ENCODE results near the gene NUFIP1.
A peak's percentile ranks its signal among the peaks of the same experiment; 100 is the strongest.
"Not testable (repeated sequence)": the region's sequence is repeated elsewhere in the genome, so short reads cannot be mapped to it uniquely, and the experiment has no call there.

NUFIP1 gene

GRCh38 chr13:44952671-44953070, 36.6 kb downstream of the NUFIP1 start:
- DNase-seq (ENCODE audit: low read depth): no peak
- H3K4me3 ChIP-seq (ENCODE audit: low read depth, low read length): no peak overlapping the region
- no peak for TF ChIP-seq CTCF (IDR thresholded peaks at IDR 0.05; ENCODE audit: insufficient read depth, low read depth, low read length, missing control alignments)

- DNase-seq (ENCODE audit: low read depth): no peak
- no peak overlapping the region for H3K4me3 ChIP-seq (ENCODE audit: low read depth, low read length)
- TF ChIP-seq CTCF (IDR thresholded peaks at IDR 0.05; ENCODE audit: insufficient read depth, low read depth, low read length, missing control alignments): no peak
These were observed 38.1 kb downstream of the NUFIP1 start for GRCh38 chr13:44951184-44951583.

- DNase-seq (ENCODE audit: low read depth); H3K4me3 ChIP-seq (ENCODE audit: low read depth, low read length): not testable (repeated sequence)
These were observed 45.9 kb downstream of the NUFIP1 start for GRCh38 chr13:44943411-44943810.

- TF ChIP-seq CTCF (IDR thresholded peaks at IDR 0.05; ENCODE audit: insufficient read depth, low read depth, low read length, missing control alignments): no peak
- no peak overlapping the region for H3K4me3 ChIP-seq (ENCODE audit: low read depth, low read length)
- DNase-seq (ENCODE audit: low read depth): no peak
These were observed 50.4 kb downstream of the NUFIP1 start for GRCh38 chr13:44938854-44939253.

- DNase-seq (ENCODE audit: low read depth): no peak
- no peak for TF ChIP-seq CTCF (IDR thresholded peaks at IDR 0.05; ENCODE audit: insufficient read depth, low read depth, low read length, missing control alignments)
- H3K4me3 ChIP-seq (ENCODE audit: low read depth, low read length): no peak overlapping the region
These were observed 53.0 kb downstream of the NUFIP1 start for GRCh38 chr13:44936246-44936645.

GRCh38 chr13:44934724-44935123, 54.5 kb downstream of the NUFIP1 start:
- DNase-seq (ENCODE audit: low read depth): peak; percentile 36
- no peak for TF ChIP-seq CTCF (IDR thresholded peaks at IDR 0.05; ENCODE audit: insufficient read depth, low read depth, low read length, missing control alignments)
- no peak overlapping the region for H3K4me3 ChIP-seq (ENCODE audit: low read depth, low read length)

GRCh38 chr13:44932850-44933251, 56.4 kb downstream of the NUFIP1 start:
- TF ChIP-seq CTCF (IDR thresholded peaks at IDR 0.05; ENCODE audit: insufficient read depth, low read depth, low read length, missing control alignments): no peak
- no peak for DNase-seq (ENCODE audit: low read depth)
- H3K4me3 ChIP-seq (ENCODE audit: low read depth, low read length): no peak overlapping the region
